IPS-NIHi7 (cell line): ENCODE data around the gene NRG2.

Source experiments
- DNase-seq: peaks from one replicate; pipeline ENCODE4 v3.0.0; 2012; ENCODE audit warnings: mixed read lengths; ENCODE audit errors: extremely low spot score

Gene NRG2

DNA sequence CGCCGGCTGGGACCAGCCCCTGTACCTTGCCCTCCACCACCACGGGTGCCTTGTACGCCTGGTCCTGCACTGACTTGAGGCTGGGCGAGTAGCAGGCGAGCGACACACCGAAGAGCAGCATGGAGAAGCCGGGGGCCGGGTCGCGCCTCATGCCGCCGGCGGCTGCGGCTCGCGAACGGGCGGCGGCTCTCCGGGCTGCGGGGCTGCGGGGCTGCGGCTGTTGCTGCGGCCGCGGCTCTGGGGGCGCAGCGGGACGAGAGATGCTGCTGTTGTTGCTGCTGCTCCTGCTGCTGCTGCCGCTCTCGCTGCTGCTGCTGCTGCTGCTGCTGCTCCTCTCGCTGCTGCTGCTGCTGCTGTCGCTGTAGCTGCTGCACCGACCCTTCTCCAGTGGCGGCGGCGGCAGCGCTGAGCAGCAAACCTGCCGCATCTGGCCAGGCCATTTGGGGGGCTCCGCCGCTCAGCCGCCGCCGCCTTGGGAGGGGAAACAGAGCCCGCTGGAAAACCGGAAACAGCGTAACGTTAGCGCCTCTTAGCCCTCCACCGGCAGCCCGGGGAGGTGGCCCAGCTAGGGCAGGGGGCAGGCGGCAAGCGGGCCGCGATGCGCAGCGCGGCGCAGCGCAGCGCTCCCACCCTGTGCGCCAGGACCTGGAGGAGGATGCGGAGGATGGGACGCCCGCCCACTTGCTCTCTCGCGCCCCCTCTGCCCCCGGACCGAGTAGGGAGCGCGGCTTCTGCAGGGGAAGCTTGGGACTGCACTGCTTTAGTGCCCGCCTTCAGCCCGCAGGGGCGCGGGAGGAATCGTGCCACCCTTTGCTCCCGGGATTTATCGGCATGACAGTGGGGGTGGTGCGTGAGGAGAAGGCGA, at the start of gene NRG2:
TSS of gene NRG2 (minus strand) at position 657 of the 865 bp plus-strand sequence.
- peak; percentile 91 for DNase-seq

DNA sequence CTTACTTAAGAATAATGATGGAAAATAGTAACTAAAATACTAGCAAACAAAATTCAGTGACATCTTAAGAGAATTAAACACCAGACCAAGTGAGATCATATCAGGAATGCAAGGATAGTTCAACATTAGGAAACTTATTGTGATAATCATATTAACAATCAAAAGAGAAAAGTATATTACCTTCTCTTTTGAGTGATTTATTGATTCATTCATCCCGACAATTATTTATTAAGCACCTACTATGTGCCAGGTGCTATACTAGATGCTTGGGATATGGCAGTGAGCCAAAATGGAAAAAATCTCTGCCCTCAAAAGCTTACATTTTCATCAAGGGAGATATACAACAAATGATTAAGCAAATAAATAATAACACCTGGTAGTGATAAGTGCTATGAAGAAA, 47.2 kb upstream of the NRG2 start:
- DNase-seq, result no peak

- DNase-seq, result no peak
These were observed 41.4 kb upstream of the NRG2 start for GRCh38 chr5:140084541-140084940.

- DNase-seq, result no peak
These were observed 40.6 kb upstream of the NRG2 start for GRCh38 chr5:140083650-140084049.

DNA sequence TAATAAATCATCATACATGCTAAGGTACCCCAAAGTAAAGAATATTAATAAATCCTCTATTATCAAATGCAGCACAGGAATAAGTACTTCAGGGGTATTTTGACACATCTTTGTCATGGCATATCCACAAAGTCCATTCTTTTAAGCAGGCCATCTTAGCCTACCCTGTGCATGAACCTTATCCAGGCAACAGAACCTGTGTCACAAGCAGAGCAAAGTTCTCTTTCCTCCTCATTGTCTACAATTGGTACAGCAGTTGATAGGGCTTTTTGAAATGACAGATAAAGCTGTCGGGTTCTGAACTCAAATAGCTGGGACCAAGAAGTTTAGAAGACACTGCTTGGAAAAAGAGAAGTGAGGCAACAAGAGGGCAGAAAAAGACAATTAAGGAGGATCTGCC, 40.0 kb upstream of the NRG2 start:
- DNase-seq, result no peak

GRCh38 chr5:140076788-140077187, 33.7 kb upstream of the NRG2 start:
- DNase-seq, result no peak

- DNase-seq, result no peak
These were observed 33.0 kb upstream of the NRG2 start for GRCh38 chr5:140076142-140076541.

DNA sequence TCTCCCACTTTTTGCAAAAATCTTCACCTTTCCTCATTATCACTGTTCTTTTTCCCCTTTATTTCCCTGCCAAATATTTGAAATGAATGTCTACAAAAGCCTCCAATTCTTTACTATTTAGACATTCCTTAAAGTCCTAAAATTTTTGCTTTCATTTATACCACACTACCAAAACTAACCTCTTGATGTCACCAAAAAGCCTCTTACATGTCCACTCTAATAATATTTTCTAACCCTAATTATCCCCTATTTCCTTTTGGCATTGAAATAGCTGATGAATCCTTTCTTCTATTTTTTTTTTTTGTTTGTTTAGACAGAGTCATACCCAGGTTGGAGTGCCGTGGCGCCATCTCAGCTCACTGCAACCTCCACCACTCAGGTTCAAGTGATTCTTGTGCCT, 32.3 kb upstream of the NRG2 start:
- no peak for DNase-seq

DNA sequence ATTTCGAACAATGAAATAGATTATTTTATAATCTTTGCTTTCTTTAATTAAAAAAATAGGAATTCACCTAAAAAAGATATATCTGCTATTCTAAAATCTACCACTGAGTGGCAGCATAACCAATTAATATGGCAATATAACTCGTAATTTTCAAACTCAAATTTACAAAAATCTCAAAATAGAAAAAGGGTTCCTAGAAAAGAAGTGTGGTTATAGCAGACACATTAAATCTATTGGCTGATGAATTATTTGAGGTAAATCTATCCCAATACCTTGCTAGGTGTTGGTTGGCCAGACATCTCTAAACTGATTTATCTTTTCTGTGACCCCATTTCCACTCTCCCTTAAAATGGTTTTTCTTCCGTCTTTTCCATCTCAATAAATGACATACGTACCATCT, 30.2 kb upstream of the NRG2 start:
- no peak for DNase-seq

GRCh38 chr5:140072812-140073211, 29.7 kb upstream of the NRG2 start:
- no peak for DNase-seq

GRCh38 chr5:140060816-140061215, 17.7 kb upstream of the NRG2 start:
- no peak for DNase-seq

DNA sequence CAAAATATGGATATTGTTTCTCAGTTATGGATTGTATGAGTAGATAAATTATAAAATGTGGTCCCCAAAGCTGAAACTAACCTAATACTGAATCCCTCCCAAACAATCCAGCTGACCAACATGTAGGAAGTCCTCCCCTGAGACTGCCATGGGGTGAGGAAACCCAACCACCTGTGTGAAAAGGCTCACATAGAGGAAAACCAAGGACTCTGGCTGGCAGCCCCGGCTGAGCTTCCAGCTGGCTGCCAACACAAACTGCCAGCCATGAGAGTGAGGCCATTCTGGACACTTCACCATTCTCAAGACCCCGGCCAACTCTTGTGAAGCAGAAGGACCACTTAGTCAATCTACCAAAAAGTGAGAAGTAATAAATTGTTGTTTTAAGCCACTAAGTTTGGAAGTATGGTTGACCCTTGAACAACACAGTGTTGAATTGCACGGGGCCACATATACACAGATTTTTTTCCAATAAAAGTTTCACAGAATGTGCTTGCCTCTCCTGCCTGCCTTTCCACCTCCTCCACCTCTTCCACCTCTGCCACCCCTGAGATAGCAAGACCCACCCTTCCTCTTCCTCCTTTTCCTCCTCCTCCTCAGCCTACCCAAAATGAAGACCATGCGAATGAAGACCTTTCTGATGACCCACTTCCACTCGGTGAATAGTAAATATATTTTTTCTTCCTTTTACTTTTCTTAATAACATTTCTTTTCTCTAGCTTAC, 15.3 kb upstream of the NRG2 start:
- no peak for DNase-seq

DNA sequence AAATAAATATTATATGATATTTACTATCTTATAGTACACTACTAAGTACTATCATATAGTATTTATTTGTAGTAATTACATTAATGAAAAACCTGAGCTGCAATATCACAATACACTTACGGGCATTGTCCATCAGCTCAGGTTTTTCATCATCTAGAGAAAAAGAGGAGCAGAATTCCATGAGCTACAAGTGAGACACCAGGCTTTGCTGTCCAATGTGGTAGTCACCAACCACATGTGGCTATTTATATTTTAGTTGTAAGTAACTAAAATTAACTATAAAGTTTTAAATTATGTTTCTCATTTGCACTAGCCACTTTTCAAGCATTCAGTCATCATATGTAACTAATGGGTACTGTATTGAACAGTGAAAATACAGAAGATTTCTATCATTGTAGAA, 13.8 kb upstream of the NRG2 start:
- no peak for DNase-seq

GRCh38 chr5:140055152-140055551, 12.1 kb upstream of the NRG2 start:
- peak; percentile 22 for DNase-seq

DNA sequence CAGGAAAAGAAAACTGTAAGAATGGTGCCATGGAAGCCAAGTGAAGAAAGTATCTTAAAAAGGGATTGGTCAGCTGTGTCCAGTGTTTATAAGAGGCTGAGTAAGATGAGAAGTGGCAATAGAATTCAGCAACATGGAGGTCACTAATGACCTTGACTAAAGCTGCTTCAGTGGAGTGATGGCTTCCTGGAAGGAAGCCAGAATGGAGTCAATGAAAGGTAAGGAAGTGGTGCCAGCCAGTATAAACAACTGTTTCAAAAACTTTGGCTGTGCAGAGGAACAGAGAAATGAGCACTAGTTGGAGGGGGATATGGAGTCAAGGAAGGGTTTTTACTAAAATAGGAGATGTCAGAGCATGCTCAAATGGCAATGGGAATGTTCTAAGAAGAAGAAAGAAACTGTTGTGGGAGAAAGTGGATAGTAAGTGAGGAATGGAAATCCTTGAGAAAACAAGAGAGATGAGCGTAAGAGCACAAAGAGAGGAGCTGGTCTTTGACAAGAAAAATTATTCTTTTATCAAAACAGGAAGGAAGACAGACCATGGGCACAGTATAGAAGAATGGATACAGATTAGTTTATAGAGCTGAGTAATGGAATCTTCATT, 11.1 kb upstream of the NRG2 start:
- DNase-seq, result no peak

DNA sequence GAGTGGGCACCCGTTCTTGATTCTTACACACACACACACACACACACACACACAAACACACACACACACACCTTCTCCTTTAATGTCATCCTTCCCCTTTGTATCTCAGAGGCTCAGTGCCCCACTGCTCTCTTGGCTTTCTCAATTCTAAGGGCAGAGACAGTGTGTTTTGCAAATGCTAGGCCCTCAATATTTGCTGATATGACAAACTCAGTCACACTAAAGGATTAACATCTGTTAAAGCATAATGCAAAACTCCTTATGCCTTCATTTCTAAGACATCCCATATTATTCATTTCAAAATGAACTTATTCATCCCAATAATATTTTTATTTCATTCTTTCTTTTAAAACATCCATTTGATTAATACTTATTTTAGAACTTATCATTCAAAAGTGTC, 8.9 kb upstream of the NRG2 start:
- no peak for DNase-seq

GRCh38 chr5:140049713-140050112, 6.6 kb upstream of the NRG2 start:
- DNase-seq, result no peak

DNA sequence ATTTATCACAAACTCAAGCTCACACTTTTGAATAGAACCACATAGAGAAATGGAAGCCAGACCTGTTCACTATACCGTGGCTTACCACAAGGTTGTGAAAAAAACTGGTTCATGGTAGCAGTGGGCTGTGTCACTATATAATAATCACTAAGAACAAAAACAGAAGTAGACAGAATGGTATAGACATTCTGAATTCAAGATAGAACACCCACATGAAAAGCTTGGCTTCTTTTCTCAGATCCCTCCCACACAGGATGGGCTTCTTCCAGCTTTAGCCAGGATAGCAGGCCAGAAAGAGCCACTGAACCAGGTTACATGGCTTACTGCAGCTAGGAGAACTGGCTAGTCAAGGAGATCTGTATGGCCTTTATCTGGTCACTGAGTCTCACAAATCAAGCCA, 6.1 kb upstream of the NRG2 start:
- no peak for DNase-seq

- DNase-seq, result no peak
These were observed 942 bp upstream of the NRG2 start for GRCh38 chr5:140044041-140044440.

DNA sequence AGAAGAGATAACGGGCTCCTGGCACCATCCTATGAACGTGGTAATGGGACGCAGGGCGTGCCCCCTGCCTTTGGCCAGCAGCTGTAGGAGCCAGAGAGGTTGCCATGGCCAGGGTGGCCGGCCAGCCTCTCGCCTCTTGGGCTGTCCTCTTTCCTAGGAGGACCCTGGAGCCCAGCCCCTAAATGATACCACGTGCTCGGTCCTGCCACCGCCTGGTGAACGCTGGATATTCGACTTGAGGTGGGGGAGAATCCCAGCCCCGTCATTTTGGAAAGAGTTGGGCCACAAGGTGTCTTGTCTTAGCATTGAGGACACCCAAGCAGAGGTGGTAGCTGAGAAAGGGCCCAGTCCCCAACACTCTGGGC, 391 bp upstream of the NRG2 start:
- peak; percentile 75 for DNase-seq

DNA sequence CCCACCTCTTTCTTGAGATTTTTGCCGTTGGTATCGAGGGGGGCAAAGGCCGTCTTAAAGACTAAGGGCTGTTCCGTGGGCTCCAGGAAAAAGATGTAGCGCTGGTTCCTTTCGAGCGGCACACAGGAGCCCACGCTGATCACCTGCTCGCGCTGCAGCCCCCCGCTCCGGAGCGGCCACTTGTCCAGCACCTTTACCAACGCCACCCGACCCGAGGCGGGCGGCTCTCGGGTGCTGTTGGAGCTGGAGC, 781 bp downstream of the NRG2 start:
- no peak for DNase-seq

DNA sequence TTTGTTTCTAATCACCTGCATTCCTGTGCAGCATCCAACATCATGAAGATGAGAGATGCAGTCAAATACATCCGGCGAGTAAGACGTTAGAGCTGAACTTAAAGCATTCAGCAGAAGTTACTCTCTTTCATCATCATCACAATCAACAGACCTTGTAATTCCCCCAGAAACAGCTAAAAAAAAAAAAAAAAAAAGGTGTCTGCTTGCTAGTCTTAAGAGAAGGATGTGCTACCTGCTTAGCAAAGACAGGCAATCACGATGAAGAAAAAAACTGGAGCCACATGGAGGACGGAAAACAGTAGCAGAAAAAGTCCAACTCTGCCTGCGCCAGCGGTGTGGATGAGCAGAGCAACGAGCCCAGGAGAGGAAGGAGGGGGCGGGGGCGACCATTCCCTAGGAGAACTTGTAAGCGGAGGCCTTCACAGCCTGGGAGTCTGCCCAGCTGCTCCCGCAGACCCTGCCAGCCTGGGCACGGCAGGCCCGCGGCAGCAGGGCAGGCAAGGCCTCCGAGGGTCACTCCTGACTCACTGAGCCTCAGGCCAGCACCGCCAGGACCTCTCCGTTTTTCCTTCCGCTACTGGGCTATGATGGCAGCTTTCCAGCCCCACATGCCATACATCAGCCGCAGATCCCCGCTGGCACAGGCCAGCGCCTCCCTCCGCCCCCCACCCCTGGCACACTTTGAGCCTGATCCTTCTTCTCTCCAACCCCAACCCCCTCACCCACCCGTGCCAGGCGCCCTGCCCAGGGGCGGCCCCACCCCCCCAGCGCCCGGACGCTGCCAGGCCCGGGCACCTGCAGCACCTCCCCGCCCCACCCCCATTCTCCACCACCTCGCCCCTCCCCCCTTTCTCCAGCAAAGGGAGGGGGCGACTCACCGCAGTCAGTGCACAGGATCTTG, 1.4 kb downstream of the NRG2 start:
- peak; percentile 37 for DNase-seq
